H1 (cell line): ENCODE data around the gene FYTTD1. TPM values are rescaled to one million over a fixed set of nuclear protein-coding genes. Genes with fewer than 3 reads are reported as not detected.
A peak's percentile ranks its signal among the peaks of the same experiment; 100 is the strongest.

Experiments
- CTCF ChIA-PET: fragments of 300-600 bp; sonication (Branson Sonifier 250); formaldehyde crosslinking; loops from one replicate; lab custom pipeline; 2021; ENCODE audit not compliant: partially characterized antibody; lab: Charles Lee
- POLR2A ChIA-PET: fragments of 300-600 bp; sonication (Branson Sonifier 250); formaldehyde crosslinking; loops from one replicate; lab custom pipeline; 2021; ENCODE audit warnings: inconsistent platforms; ENCODE audit not compliant: partially characterized antibody; lab: Charles Lee
- DNase-seq, 2 experiments: peaks; one replicate each; pipeline versions ENCODE4 v3.0.0 to v3.0.0-alpha.2; 2010 to 2022; ENCODE audit warnings: low spot score in 2 of 2, low read depth in 1 of 2, mixed read lengths in 1 of 2
- FAIRE-seq: peaks from 2 replicates; lab custom pipeline; 2011; peaks lifted over from hg19 to GRCh38; lab: Jason Lieb, UNC
- H2AFZ ChIP-seq: 2 replicates; pipeline ENCODE4 v1.8.1; 2012; ENCODE audit warnings: low read length, inconsistent platforms
- H2AK5ac ChIP-seq: 2 replicates; pipeline ENCODE4 v1.6.1; 2013; ENCODE audit warnings: low read depth, low read length
- H2BK120ac ChIP-seq: replicated peaks from 2 replicates; pipeline ENCODE3; 2013; ENCODE audit warnings: low read depth, low read length, inconsistent platforms
- H2BK12ac ChIP-seq: 2 replicates; pipeline ENCODE4 v1.6.1; 2013; ENCODE audit warnings: low read depth, low read length
- H2BK15ac ChIP-seq: 2 replicates; pipeline ENCODE4 v1.6.1; 2013; ENCODE audit warnings: low read length
- H2BK20ac ChIP-seq: 2 replicates; pipeline ENCODE4 v1.6.1; 2013; ENCODE audit warnings: low read length
- H2BK5ac ChIP-seq: 2 replicates; pipeline ENCODE4 v1.6.1; 2013; ENCODE audit warnings: low read depth, low read length
- H3K14ac ChIP-seq: 2 replicates; pipeline ENCODE4 v1.6.1; 2013; ENCODE audit warnings: inconsistent platforms; ENCODE audit not compliant: insufficient read length
- H3K18ac ChIP-seq: 2 replicates; pipeline ENCODE4 v1.6.1; 2013; ENCODE audit warnings: low read length; ENCODE audit errors: extremely low read depth
- H3K23ac ChIP-seq: 2 replicates; pipeline ENCODE4 v1.6.1; 2013; ENCODE audit warnings: inconsistent platforms; ENCODE audit not compliant: insufficient read length
- H3K23me2 ChIP-seq: 2 replicates; pipeline ENCODE4 v1.6.1; 2013; ENCODE audit warnings: low read depth, low read length
- H3K27ac ChIP-seq: 2 replicates; pipeline ENCODE4 v1.6.1; 2011; ENCODE audit warnings: low read depth, low read length, inconsistent platforms
- H3K27me3 ChIP-seq, 4 experiments: replicated peaks in 1 of 4; 1 replicate in 1 of 4; 2 replicates in 3 of 4; pipeline versions ENCODE4 v1.6.1 to v1.8.1; 2011 to 2013; ENCODE audit warnings: low read length in 3 of 4, mild to moderate bottlenecking in 3 of 4, inconsistent platforms in 2 of 4, mixed read lengths in 2 of 4, moderate library complexity in 1 of 4; ENCODE audit not compliant: control insufficient read depth in 3 of 4, insufficient read depth in 3 of 4; ENCODE audit errors: extremely low read depth in 1 of 4
- H3K36me3 ChIP-seq, 4 experiments: 2 replicates each; pipeline versions ENCODE4 v1.6.1 to v1.8.1; 2011 to 2013; ENCODE audit warnings: mild to moderate bottlenecking in 4 of 4, low read length in 3 of 4, moderate library complexity in 2 of 4, control low read depth in 1 of 4, inconsistent platforms in 1 of 4; ENCODE audit not compliant: insufficient read depth in 4 of 4, control insufficient read depth in 2 of 4
- H3K4ac ChIP-seq: replicated peaks from 2 replicates; pipeline ENCODE3; 2013; ENCODE audit warnings: low read length, low read depth, mixed read lengths, inconsistent platforms; ENCODE audit not compliant: insufficient read length
- H3K4me1 ChIP-seq, 4 experiments: replicated peaks in 1 of 4; 1 replicate in 1 of 4; 2 replicates in 3 of 4; pipeline versions ENCODE4 v1.6.1 to v1.8.1; 2011 to 2013; ENCODE audit warnings: low read length in 3 of 4, inconsistent platforms in 2 of 4, mixed read lengths in 1 of 4; ENCODE audit not compliant: insufficient read depth in 4 of 4, control insufficient read depth in 3 of 4
- H3K4me2 ChIP-seq, 2 experiments: 2 replicates each; pipeline versions ENCODE4 v1.6.1 to v1.8.1; 2011 to 2013; ENCODE audit warnings: low read depth in 2 of 2, low read length in 2 of 2, control low read depth in 1 of 2, inconsistent platforms in 1 of 2, mild to moderate bottlenecking in 1 of 2; ENCODE audit not compliant: insufficient read depth in 1 of 2
- H3K4me3 ChIP-seq, 4 experiments: fragments of 200-600, 300-600 bp in 1 of 4; sonication (generic), shearing (Covaris generic), sonication (Bioruptor Twin) in 1 of 4; 2 replicates each; pipeline versions ENCODE4 v1.5.1 to v1.8.1; 2011 to 2016; ENCODE audit warnings: low read length in 4 of 4, low read depth in 3 of 4, control low read depth in 2 of 4, inconsistent platforms in 2 of 4, mild to moderate bottlenecking in 2 of 4, mixed read lengths in 1 of 4, moderate library complexity in 1 of 4; ENCODE audit not compliant: insufficient read depth in 2 of 4; ENCODE audit errors: extremely low read depth in 1 of 4
- H3K56ac ChIP-seq: replicated peaks from 2 replicates; pipeline ENCODE3; 2013; ENCODE audit warnings: low read depth, mild to moderate bottlenecking, mixed read lengths, low read length, inconsistent platforms; ENCODE audit not compliant: insufficient read length
- H3K79me1 ChIP-seq: 2 replicates; pipeline ENCODE4 v1.6.1; 2013; ENCODE audit warnings: low read depth, low read length, control low read depth
- H3K79me2 ChIP-seq, 2 experiments: 2 replicates each; pipeline versions ENCODE4 v1.6.1 to v1.8.1; 2012 to 2013; ENCODE audit warnings: low read length in 2 of 2, mild to moderate bottlenecking in 2 of 2, inconsistent platforms in 1 of 2; ENCODE audit not compliant: insufficient read depth in 2 of 2, control insufficient read depth in 1 of 2
- H3K9ac ChIP-seq, 4 experiments: replicated peaks in 1 of 4; 1 replicate in 1 of 4; 2 replicates in 3 of 4; pipeline versions ENCODE4 v1.6.1 to v1.8.1; 2011 to 2013; ENCODE audit warnings: low read depth in 3 of 4, low read length in 3 of 4, control low read depth in 2 of 4, mild to moderate bottlenecking in 2 of 4, moderate library complexity in 2 of 4, inconsistent platforms in 1 of 4; ENCODE audit errors: extremely low read depth in 1 of 4
- H3K9me3 ChIP-seq, 2 experiments: 2 replicates each; pipeline versions ENCODE4 v1.6.1 to v1.8.1; 2012 to 2013; ENCODE audit warnings: mild to moderate bottlenecking in 2 of 2, moderate library complexity in 2 of 2, control low read depth in 1 of 2, inconsistent platforms in 1 of 2, low read depth in 1 of 2, low read length in 1 of 2, mixed read lengths in 1 of 2; ENCODE audit not compliant: insufficient read depth in 2 of 2
- H4K20me1 ChIP-seq, 2 experiments: replicated peaks in 1 of 2; 2 replicates each; pipeline versions ENCODE3 to v1.8.1; 2011 to 2013; ENCODE audit warnings: inconsistent platforms in 2 of 2, low read length in 2 of 2, mild to moderate bottlenecking in 1 of 2; ENCODE audit not compliant: insufficient read depth in 2 of 2, control insufficient read depth in 1 of 2
- H4K5ac ChIP-seq: 2 replicates; pipeline ENCODE4 v1.6.1; 2013; ENCODE audit warnings: low read length, low read depth, mixed read lengths, inconsistent platforms; ENCODE audit not compliant: insufficient read length
- H4K8ac ChIP-seq: 2 replicates; pipeline ENCODE4 v1.8.0; 2013; ENCODE audit warnings: mild to moderate bottlenecking, moderate library complexity, low read length, inconsistent platforms; ENCODE audit not compliant: insufficient read depth; ENCODE audit errors: extremely low read depth
- H4K91ac ChIP-seq: replicated peaks from 2 replicates; pipeline ENCODE3; 2013; ENCODE audit warnings: low read length, mixed read lengths, inconsistent platforms; ENCODE audit not compliant: insufficient read length
- CBX5 ChIP-seq: fragments of 300-800, 300-1000 bp; sonication (generic); IDR thresholded peaks from 2 replicates; pipeline ENCODE4 v1.7.1; 2016; ENCODE audit warnings: antibody characterized with exemption, low read length, low read depth
- KDM5A ChIP-seq: fragments of 200-600 bp; IDR thresholded peaks from 2 replicates; pipeline ENCODE4 v1.7.1; 2012; ENCODE audit warnings: mild to moderate bottlenecking, low read length, inconsistent platforms, mixed read lengths
- RBBP5 ChIP-seq: IDR thresholded peaks from 2 replicates; pipeline ENCODE4 v1.7.1; 2012; ENCODE audit warnings: low read depth, mild to moderate bottlenecking, inconsistent platforms, low read length, moderate library complexity, borderline replicate concordance
- SIX5 ChIP-seq: IDR thresholded peaks from 2 replicates; pipeline ENCODE4 v1.6.1; 2011; ENCODE audit warnings: mild to moderate bottlenecking, low read depth, low read length
- TAF1 ChIP-seq: IDR thresholded peaks from 2 replicates; pipeline ENCODE4 v1.6.1; 2011; ENCODE audit warnings: mild to moderate bottlenecking, low read depth, low read length
- WGBS, 2 experiments: shearing (Covaris generic) in 1 of 2; methylation state at CpG; one replicate each; pipeline versions ENCODE4 v1.1.6 to v1.1.7; 2013 to 2015; ENCODE audit warnings: low lambda C conversion rate in 2 of 2, mixed read lengths in 2 of 2, inconsistent platforms in 1 of 2, low coverage in 1 of 2, missing lambda C conversion rate in 1 of 2; ENCODE audit not compliant: insufficient replicate concordance in 2 of 2, insufficient coverage in 1 of 2, insufficient read length in 1 of 2; ENCODE audit errors: extremely low coverage in 1 of 2, missing lambda C conversion rate in 1 of 2; 5-methylcytosine and 5-hydroxymethylcytosine counted together
- polyA plus RNA-seq, 7 experiments: library from polyadenylated mRNA; depleted of rRNA in 3 of 7; stranded (reverse) in 5 of 7; unstranded in 2 of 7; fragments of >200 nt in 5 of 7; fragments of 200-250 nt in 2 of 7; gene quantifications; 1 replicate in 5 of 7; 2 replicates in 1 of 7; 4 replicates in 1 of 7; pipeline versions ENCODE4 v1.2.1 to v1.2.3, GENCODE V29; 2011 to 2013; ENCODE audit warnings: missing spikeins in 2 of 7, mixed read lengths in 2 of 7
- total RNA-seq: library from RNA; stranded (reverse); fragmentation: NEBNext Ultra II Directional; extraction: Animal tissue kit (Norgen Biotek cat#: 25700); gene quantifications from 2 replicates; pipeline ENCODE4 v1.2.1, GENCODE V29; 2021

FYTTD1 gene
- total and polyA plus RNA-seq, 2 of the 8 experiments (the other 6 are each of a cell fraction or from before 2014, with no cell fraction given): 3.1 to 24.4 TPM

DNA sequence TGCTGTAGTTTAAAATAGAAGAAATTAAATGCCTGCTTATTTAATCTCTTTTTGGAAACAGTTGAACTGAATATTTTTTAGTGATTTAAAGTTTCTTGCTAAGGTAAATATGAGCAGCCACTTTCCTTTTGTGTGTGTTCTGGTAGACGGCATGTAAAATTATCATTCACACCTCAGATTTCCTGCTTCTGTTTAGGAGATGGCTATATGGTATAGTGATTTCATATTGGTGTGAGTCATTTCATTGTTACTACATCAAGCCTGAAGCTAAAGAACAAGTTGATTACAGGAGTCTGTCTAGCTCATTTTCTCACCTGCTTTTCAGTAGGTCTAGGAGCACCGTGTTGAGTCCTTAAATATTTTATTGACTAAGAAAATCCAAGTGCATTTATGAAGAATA, 43.6 kb downstream of the FYTTD1 start:
- Histone ChIP-seq H3K18ac (no peak overlapping the region), H4K91ac (no peak overlapping the region), H4K20me1 (peaks cover 0 to 4% of the 10 kb centered on the region in 2 experiments), H3K4me2 (no peak overlapping the region), H3K79me2 (peaks cover 9 to 64% of the 10 kb centered on the region in 2 experiments), H3K36me3 (no peaks in the 10 kb centered on the region), H3K27me3 (no peaks in the 10 kb centered on the region), H2BK12ac (no peak overlapping the region), H3K4ac (no peak overlapping the region), H3K27ac (no peak overlapping the region), H4K5ac (no peak overlapping the region), H2AK5ac (no peak overlapping the region), H3K4me3 (peak overlapping the region in 1 of 4 experiments; percentile 22; a peak in 1 of 8 replicates), H2BK15ac (no peak overlapping the region), H2BK5ac (no peak overlapping the region), H3K4me1 (no peaks in the 10 kb centered on the region), H2BK20ac (no peak overlapping the region), H3K9me3 (no peaks in the 10 kb centered on the region), H3K14ac (no peak overlapping the region), H4K8ac (no peak overlapping the region), H2BK120ac (no peak overlapping the region), H2AFZ (no peak overlapping the region), H3K9ac (no peak overlapping the region), H3K56ac (no peak overlapping the region), H3K79me1 (no peaks in the 10 kb centered on the region), H3K23ac (no peak overlapping the region), H3K23me2 (no peaks in the 10 kb centered on the region)
- POLR2A ChIA-PET: interaction anchor here (0.6 to 0.7 kb wide), 2 partner anchors 7 to 49 kb away, joined by 3 read pairs; no protein-coding TSS in a partner anchor
- FAIRE-seq (no peak), DNase-seq (no peak)
- 89% methylated on average over 2 of the region's 2 CpGs; no CpG with 5 or more reads in 1 of the 2 experiments for WGBS, 2 experiments
- CTCF ChIA-PET: interaction anchor here (0.6 to 2.1 kb wide), 2 partner anchors 9 to 438 kb away, joined by 3 to 7 read pairs; no protein-coding TSS in a partner anchor
- TF ChIP-seq RBBP5 (no peak), KDM5A (no peak), SIX5 (no peak), CBX5 (no peak), TAF1 (no peak)
